Bone marrow (tissue), 2 donors: ENCODE data around the gene TMEM132E.

Source experiments
- DNase-seq, 2 donors: peaks; one replicate each; lab custom pipeline; 2025; lab: John Stamatoyannopoulos, UW

TMEM132E gene

DNA sequence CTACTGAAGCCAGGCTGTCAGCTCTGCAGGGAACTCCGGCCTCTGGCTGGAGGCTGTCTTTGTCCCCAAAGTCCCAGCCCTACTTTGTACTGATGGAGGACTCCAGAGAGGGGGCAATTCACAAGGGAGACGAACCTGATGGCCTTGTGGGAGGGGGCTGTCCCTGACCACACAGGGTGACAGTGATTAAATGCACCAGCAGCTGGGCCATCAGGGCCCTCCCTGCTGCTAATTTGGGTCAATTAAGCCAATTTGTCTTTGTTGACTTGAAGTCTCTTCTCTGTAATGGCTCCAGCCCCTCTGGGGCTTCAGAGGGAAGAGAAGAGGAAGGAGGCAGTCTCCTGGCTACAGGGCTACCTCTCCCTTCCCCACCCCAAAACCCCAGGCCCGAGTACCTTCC is 22.0 kb downstream of the TMEM132E start:
- no peak for DNase-seq

GRCh38 chr17:34603974-34604373 is 24.6 kb downstream of the TMEM132E start:
- no peak for DNase-seq

DNA sequence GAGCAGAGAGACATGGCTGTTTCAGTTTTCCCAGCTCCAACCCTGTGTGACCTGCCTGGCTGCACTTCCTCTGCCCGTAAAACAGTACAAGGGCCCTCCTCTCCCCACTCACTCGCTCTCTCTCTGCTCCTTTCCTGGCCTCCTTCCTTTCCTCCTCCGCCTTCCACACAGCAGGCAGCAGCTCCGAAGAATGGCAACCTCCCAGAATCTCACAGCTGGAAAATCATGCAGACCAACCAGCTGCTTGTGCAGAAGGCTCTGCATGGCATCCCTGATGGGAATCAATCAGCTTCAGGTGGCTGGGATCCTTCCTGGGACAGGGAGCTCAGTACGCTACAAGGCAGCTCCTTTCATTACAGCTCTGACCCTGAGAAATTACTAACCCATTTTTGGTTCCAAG is 27.4 kb downstream of the TMEM132E start:
- no peak for DNase-seq

DNA sequence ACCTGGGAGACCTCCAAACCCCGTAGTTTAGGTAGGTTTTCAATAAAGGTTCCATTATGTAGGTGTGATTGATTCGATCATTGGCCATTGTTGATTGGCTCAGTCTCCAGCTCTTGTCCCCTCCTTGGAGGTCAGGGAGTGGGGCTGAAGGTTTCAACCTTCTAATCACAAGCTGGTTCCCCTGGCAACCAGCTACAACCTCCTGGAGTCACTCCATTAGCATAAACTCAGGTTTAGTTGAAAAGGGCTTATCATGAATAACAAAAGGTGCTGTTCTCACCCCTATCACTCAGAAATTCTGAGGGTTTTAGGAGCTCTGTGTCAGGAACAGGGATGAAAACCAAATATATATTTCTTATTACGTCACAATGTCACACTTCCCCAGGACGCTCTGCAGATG is 28.5 kb downstream of the TMEM132E start:
- DNase-seq, result no peak

DNA sequence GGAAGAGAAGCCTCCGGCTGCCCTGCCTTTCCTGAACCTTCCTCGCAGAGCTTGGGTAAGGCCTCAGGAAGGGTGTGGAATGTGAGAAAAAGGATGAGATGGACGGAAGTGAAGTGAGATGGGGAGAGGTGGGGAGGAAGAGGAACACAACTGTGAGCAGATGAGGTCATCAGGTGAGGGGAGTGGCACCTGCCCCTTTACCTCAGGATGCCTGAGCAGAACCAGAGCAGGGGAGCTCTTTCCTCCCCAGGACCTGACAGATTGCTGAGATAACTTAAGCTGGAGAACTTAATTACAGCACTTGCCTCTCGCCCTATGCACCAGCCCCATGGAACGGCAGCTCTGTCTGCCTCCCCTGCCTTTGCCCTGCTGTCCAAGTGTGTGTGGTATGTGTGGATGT is 29.8 kb downstream of the TMEM132E start:
- no peak for DNase-seq

DNA sequence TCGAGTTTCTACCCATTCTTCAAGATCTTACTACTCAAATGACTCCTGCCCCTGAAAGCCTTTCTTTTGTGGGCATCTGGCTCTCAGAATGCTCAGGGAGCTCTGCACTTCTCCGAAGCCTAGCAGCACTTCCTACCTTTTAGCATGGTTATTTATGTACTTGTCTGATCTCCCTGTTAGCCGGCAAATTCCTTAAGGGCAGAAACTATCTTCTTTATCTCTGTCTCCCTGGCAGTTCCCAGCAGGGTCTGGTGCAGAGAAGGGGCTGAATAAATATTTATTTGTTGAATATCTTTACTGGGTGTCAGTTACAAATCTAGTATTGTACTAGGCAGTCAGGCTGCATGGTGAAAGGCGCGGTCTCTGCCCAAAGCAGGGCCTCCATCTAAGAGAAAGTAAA is 30.7 kb downstream of the TMEM132E start:
- DNase-seq, result no peak

DNA sequence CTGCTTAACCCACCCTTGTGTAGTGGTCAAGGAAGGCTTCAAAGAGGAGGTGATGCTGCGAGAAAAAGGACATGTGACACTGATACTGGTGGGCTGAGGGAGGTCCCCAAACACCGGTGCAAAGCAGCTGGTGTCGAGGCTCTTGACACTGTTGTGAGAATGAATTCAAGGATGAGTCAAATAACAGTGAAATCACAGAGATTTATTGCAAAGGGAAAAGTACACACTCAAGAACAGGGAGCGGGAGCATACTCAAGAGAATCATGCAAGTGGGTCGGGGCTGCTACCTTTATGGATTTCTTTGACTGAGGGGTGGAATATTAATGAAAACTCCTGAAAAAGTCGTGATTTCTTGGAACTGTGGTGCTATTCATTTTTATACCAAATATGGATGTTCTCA is 31.1 kb downstream of the TMEM132E start:
- DNase-seq, result no peak

DNA sequence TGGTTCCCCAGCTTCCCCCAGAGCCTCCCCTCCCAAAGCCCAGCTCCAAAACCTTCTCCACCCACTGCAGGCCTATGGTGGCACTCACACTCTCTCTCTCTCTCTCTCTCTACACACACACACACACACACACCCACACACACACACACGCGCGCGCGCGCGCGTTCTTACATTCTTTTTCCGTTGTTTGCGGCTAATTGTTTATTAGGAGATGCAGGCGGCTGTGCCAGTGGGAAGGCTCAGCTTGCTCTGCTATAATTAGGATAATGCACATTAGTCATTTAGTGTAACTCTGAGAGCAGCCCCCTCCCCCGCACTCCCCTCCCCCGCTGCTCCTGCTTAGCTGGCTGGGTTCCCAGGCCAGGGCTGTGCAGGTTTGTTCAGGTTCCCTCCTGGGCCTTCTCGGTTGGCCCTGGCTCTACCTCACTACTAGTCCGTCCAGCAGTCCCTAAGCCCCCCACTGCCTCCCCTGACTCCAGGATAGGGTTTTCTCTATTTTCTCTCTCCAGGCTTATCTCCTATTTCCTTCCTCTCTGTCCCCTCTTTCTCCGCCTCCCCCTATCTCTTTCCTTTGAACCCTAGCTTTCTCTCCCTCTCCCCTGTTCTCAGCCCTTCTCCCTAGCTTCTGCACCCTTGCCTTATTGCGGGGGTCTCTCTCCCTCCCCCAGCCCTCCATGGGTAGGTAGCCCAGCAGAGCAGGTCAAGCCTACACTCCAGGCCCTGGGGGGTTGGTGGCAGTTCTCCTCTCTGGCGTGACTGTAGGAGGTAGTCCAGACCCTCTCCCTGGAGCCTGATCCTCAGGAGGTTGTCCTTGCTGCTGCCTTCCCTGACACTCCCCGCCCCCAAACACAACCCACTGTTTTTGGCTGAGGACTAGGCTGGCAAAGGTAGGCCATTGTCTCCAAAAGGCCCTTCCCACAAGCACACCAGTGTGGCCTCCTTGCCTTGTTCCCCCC is 34.0 kb downstream of the TMEM132E start:
- no peak for DNase-seq

GRCh38 chr17:34614698-34615097 is 35.3 kb downstream of the TMEM132E start:
- no peak for DNase-seq

GRCh38 chr17:34615326-34615725 is 35.9 kb downstream of the TMEM132E start:
- no peak for DNase-seq

GRCh38 chr17:34616148-34616547 is 36.8 kb downstream of the TMEM132E start:
- no peak for DNase-seq

DNA sequence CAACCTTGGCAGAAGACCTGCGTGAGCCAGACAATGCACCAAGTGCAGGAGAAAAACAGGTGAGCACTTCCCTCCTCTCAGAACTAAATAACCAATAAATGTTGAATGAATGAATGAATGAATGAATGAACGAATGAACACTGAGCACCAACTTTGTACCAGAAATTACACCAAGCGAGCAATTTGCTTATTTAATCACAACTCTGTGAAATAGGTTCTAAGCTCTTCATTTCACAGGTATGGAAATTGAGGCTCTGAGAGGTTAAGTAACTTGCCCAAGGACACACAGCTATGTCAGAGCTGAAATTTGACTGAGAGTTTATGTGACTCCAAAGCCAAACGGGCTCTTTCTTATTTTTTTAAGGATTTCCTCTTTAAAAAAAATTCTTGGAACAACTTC is 38.0 kb downstream of the TMEM132E start:
- DNase-seq, result no peak

GRCh38 chr17:34619687-34620217 is 40.4 kb downstream of the TMEM132E start:
- DNase-seq, result no peak

DNA sequence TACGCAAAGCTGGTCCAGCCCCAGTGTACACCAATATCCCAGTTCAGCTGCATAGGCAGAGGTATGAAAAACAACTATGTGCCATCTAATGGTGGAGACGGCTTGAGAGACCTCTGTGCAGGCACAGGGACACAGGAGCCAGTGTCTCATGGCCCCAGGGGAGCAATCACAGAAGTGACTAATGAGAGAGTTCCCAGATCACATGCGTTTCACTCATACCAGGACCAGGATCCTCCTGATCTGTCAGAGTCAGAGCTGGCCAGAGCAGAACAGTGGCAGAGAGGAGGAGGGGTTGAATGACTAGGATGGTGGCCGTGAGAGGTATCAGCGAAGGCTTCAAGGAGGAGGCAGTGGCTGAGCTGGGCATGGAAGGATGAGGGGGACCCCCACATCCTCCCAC is 41.1 kb downstream of the TMEM132E start:
- DNase-seq, result no peak

DNA sequence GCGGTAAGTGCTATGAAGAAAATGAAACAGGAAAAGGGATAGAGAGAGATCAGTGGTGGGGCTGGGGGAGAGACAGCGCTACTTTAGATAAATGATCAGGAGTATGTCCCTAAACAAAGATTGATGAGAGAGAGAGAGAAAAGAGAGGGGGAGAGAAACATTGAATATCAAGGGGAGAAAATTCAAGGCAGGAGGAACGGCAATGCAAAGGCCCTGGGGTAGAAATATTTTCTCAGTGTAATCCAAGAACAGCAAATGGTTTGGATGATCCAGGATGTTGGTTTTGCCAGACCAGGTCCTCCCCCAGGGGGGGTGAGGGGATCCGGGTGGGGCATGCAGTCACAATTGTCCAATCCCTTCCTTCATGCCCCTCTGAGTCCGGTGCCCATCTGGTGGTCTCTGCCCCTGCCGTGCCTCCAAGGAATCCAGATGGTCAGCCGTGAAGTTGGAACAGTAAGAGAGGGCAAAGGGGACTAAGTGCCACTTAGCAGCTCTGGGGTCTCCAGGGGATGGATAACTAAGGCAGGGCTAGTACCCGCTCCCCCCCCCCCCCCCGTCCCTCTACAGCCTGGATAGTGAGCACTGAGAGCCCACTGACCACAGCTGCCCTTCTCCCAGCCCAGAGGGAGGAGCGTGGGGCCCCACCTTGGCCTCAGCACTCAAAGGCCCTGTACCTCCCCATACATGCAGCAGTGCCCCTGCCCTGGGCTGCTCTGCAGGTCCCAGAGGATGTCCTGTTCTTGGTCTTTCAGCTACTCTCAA is 43.7 kb downstream of the TMEM132E start:
- DNase-seq, result no peak

DNA sequence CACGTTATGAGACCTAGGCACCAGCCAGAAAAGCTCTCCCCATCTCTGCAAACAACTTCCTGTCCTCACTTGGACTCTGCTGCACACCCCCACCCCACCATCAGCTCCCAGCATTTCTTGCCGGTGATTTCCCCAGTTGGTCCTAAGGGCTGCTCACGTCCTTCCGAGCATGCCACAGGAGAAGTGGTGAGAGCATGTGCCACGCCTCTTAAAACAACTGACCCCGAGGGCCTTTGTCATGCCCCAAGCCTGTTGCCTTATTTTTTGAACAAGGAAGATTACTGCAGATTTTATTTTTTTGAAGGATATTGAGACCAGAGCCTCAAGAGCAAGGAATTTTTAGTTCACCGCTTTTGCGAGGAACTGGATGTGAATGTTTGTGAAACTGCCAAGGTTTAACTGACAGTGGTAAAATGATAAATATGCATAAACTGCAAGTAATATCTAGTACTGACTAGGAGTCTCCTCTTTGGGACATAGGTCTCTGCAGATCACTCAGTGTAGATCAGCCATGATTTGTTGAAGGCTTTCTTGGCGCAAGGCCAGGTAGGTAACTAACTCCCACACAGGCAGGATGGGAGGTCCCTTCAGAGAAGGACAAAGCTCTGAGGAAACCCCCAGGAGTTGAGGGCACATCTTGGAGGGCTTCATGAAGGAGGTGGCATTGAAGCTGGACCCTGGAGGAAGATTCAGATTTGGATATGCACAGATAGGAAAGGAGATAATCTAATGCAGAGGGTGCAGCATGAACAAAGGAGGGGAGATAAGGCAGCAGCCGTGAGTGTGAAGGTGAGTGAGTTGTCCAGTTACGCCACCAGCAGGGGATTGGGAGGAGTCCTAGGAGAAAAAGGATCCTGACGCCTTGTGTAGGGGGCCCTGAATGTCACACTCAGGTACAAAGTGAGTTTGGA is 44.7 kb downstream of the TMEM132E start:
- no peak for DNase-seq

DNA sequence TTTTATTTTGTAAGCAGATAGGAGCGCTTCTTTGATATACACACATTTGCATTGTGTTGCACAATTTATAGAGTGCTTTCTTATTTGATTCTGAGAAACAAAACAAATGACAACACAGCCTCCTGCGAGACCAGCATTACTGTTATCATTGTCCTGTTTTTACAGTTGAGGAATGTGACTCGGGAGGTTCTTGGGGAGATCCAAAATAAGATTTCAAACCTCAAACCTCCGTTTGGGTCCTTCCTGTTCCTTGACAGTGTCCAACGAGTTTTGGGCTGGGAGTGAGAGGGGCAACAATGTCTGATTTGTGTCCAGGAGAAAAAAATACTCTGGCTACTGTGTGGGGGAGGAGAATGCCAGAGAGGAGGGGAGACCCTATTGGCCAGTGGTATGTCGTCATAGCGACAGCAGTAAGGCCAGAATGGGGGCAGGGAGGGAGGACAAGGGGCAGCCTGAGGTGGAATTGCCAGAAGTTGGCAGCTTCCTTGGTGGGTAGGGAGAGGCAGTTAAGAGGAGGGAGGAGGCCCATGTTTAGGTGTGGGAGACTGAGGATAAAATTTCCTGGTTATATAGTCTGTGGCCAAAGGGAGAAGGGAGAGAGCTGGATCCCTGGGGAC is 45.5 kb downstream of the TMEM132E start:
- DNase-seq, result no peak

DNA sequence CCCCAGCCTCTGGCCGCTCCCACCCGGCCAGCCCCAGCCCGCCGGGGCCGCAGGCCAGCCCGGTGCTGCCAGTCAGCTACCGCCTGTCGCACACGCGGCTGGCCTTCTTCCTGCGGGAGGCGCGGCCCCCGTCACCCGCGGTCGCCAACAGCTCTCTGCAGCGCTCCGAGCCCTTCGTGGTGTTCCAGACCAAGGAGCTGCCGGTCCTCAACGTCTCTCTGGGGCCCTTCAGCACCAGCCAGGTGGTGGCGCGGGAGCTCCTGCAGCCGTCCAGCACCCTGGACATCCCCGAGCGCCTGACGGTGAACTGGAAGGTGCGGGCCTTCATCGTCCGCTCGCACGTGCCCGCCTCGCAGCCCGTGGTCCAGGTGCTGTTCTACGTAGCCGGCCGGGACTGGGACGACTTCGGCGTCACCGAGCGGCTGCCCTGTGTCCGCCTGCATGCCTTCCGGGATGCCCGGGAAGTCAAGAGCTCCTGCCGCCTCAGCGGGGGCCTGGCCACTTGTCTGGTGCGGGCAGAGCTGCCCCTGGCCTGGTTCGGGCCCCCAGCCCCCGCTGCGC is 46.8 kb downstream of the TMEM132E start:
- no peak for DNase-seq

- no peak for DNase-seq
Observed at GRCh38 chr17:34628879-34629278, 49.5 kb downstream of the TMEM132E start.

DNA sequence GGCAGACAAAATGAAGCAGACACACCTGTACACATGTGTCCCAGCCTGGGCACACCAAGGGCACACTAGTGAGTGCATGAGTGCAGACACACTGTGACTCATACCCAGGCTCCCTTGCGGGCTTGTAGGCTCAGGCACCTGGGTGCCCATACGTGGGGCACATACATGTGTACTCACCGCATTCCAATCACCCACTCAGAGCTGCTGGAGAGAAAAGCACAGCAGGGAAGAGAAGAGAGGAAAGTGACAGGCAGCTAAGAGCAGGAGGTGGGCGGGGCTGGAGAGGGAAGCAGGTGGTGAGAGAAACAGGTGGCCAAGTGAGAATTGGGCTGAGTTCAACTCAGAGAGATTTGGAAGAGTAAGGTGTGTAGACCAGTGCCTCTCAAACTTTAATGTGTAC is 54.0 kb downstream of the TMEM132E start:
- no peak for DNase-seq

GRCh38 chr17:34633760-34634159 is 54.4 kb downstream of the TMEM132E start:
- no peak for DNase-seq
